Pancreas (tissue), 10 donors: ENCODE data around the gene TRAPPC2L. TPM values are rescaled to one million over a fixed set of nuclear protein-coding genes. Genes with fewer than 3 reads are reported as not detected.

Experiments used
- ATAC-seq, 4 donors: fragments of 200-7000 bp; cut with Tn5 transposase; one replicate each; pipeline versions ENCODE4 v1.8.0 to v1.9.1; 2020; ENCODE audit warnings: mild to moderate bottlenecking in 4 of 4, moderate library complexity in 4 of 4
- DNase-seq, 6 donors: peaks; one replicate each; pipeline ENCODE4 v3.0.0-alpha.2; 2020
- FAIRE-seq: peaks from 2 replicates; lab custom pipeline; 2012; peaks lifted over from hg19 to GRCh38; lab: Jason Lieb, UNC
- H3K27ac ChIP-seq, 4 donors: fragments of 200-600 bp; sonication (generic); 1 replicate in 3 of 4; 2 replicates in 1 of 4; pipeline versions ENCODE4 v1.5.0 to v1.8.0; 2020
- H3K27me3 ChIP-seq, 4 donors: fragments of 200-600 bp; one replicate each; pipeline ENCODE4 v1.8.0; 2021
- H3K36me3 ChIP-seq, 3 donors: fragments of 200-600 bp; sonication (generic) in 1 of 3; one replicate each; pipeline versions ENCODE4 v1.5.0 to v1.8.0; 2020 to 2021
- H3K4me1 ChIP-seq, 3 donors: fragments of 200-600 bp; one replicate each; pipeline ENCODE4 v1.8.0; 2021
- H3K4me3 ChIP-seq, 4 donors: fragments of 200-600 bp; sonication (generic) in 2 of 4; one replicate each; pipeline versions ENCODE4 v1.5.0 to v1.8.0; 2020 to 2021
- H3K9me3 ChIP-seq, 4 donors: fragments of 200-600 bp; one replicate each; pipeline ENCODE4 v1.8.0; 2021
- CTCF ChIP-seq, 4 donors: fragments of 200-600 bp; sonication (generic) in 3 of 4; IDR thresholded peaks; one replicate each; pipeline versions ENCODE4 v1.5.0 to v1.8.0; 2021; ENCODE audit warnings: antibody characterized with exemption in 4 of 4
- whole genome bisulfite sequencing, 2 donors: extraction: QIAGEN DNeasy Blood & Tissue Kit; methylation state at CpG; one replicate each; pipeline ENCODE4 v1.1.7; 2013; 5-methylcytosine and 5-hydroxymethylcytosine counted together
- intact Hi-C, 3 donors: fragments of 100-400 bp; cut with DNase I; formaldehyde crosslinking; loops; one replicate each; pipeline versions ENCODE4 v1.11.1 to v1.14.2; 2022
- polyA plus RNA-seq, 2 donors: library from polyadenylated mRNA; stranded (reverse); fragments of 200-250 nt; gene quantifications; one replicate each; pipeline ENCODE4 v1.2.3, GENCODE V29; 2013
- total RNA-seq, 6 donors: library from RNA; stranded (reverse); fragmentation: NEBNext Ultra II Directional in 4 of 6; extraction: Animal tissue kit (Norgen Biotek cat#: 25700) in 4 of 6; gene quantifications; one replicate each; pipeline versions ENCODE4 v1.2.1 to v1.2.4, GENCODE V29; 2021 to 2023
- donor health status: healthy with polysubstance abuse.
- donor health status: DM: no; HTN: no; CAD: no; lungs with moderate emphysema.
- donor health status: DM: no; HTN: no; CAD: no.
- donor health status: control.
- donor health status: control.
- donor health status: Bipolar disorder and iron deficiency.
- donor health status: DM: yes; HTN: yes; CAD: no.
- donor health status: DM: no; HTN: no; CAD: no.
- donor health status: DM: no; HTN: no; CAD: no.
- donor health status: DM: yes; HTN: yes; CAD: no.

Gene TRAPPC2L
- total and polyA plus RNA-seq, 8 donors, result 16.0 to 55.2 (median 27.4) TPM

GRCh38 chr16:88851616-88852015 is 5.3 kb upstream of the TRAPPC2L start:
- no peak overlapping the region for H3K27ac ChIP-seq
- WGBS, 2 donors, result 90 to 91% methylated on average over 19 of the region's 19 CpGs

GRCh38 chr16:88853325-88853941 is 3.5 kb upstream of the TRAPPC2L start:
- Histone ChIP-seq H3K27ac (no peak overlapping the region), H3K4me1 (peaks cover 0 to 10% (median 4%) of the 10 kb centered on the region in 3 donors), H3K9me3 (no peaks in the 10 kb centered on the region), H3K36me3 (no peaks in the 10 kb centered on the region), H3K4me3 (no peak overlapping the region), H3K27me3 (no peaks in the 10 kb centered on the region)
- WGBS, 2 donors, result 81 to 89% methylated on average over 17 of the region's 17 CpGs
- no peak for TF ChIP-seq CTCF (IDR thresholded peaks at IDR 0.05)
- DNase-seq (peak in 1 of 6 donors; percentile 70), FAIRE-seq (no peak), ATAC-seq (no peak)
- intact Hi-C loops, result no loop called here

More at GRCh38 chr16:88851616-88852015, 5.3 kb upstream of the TRAPPC2L start:
- H3K4me3 ChIP-seq, result no peak overlapping the region
- peak in 1 of 6 donors; percentile 49 for DNase-seq
- intact Hi-C loops, result no loop called here
- peaks cover 0 to 6% (median 0%) of the 10 kb centered on the region in 3 donors for H3K4me1 ChIP-seq
- ATAC-seq, result no peak
- no peaks in the 10 kb centered on the region for H3K9me3 ChIP-seq
- FAIRE-seq, result no peak
- TF ChIP-seq CTCF (IDR thresholded peaks at IDR 0.05), result no peak
- H3K36me3 ChIP-seq, result no peaks in the 10 kb centered on the region
- no peaks in the 10 kb centered on the region for H3K27me3 ChIP-seq

- Histone ChIP-seq H3K4me1 (peaks cover 0 to 10% (median 4%) of the 10 kb centered on the region in 3 donors), H3K27ac (no peak overlapping the region), H3K9me3 (no peaks in the 10 kb centered on the region), H3K4me3 (no peak overlapping the region), H3K36me3 (peaks cover 0 to 8% (median 0%) of the 10 kb centered on the region in 3 donors), H3K27me3 (no peaks in the 10 kb centered on the region)
- no peak for TF ChIP-seq CTCF (IDR thresholded peaks at IDR 0.05)
- DNase-seq (peak in 1 of 6 donors; percentile 65), ATAC-seq (no peak), FAIRE-seq (no peak)
- 68 to 71% methylated on average over 20 of the region's 20 CpGs for WGBS, 2 donors
- intact Hi-C loops, result no loop called here
These were observed 2.4 kb upstream of the TRAPPC2L start for GRCh38 chr16:88854306-88855111.

- Histone ChIP-seq H3K9me3 (no peaks in the 10 kb centered on the region), H3K27ac (no peak overlapping the region), H3K4me3 (no peak overlapping the region), H3K36me3 (peaks cover 0 to 15% (median 0%) of the 10 kb centered on the region in 3 donors), H3K4me1 (peaks cover 0 to 10% (median 4%) of the 10 kb centered on the region in 3 donors), H3K27me3 (no peaks in the 10 kb centered on the region)
- FAIRE-seq, result no peak
- TF ChIP-seq CTCF (IDR thresholded peaks at IDR 0.05), result no peak
- no peak for ATAC-seq
- intact Hi-C loops, result no loop called here
- DNase-seq, result no peak
- 86% methylated on average over 8 of the region's 8 CpGs for WGBS, 2 donors
These were observed 1.8 kb upstream of the TRAPPC2L start for GRCh38 chr16:88855176-88855575.
